Panc1 (cell line): Measurements from ENCODE around the gene PRDM12. TPM values are rescaled to one million over a fixed set of nuclear protein-coding genes. Genes with fewer than 3 reads are reported as not detected.

ENCODE experiments used
- ATAC-seq: fragments of 200-7000 bp; cut with Tn5 transposase; 2 replicates; pipeline ENCODE4 v1.9.1; 2020; ENCODE audit warnings: mild to moderate bottlenecking, moderate library complexity
- BruUV-seq: library from RNA; stranded (reverse); fragments of 400-500 nt; replicated peaks from 2 replicates; lab custom pipeline; 2021; lab: Mats Ljungman, UMichigan
- CTCF ChIA-PET: fragments of 300-600 bp; sonication (Branson Sonifier 250); formaldehyde crosslinking; loops from one replicate; lab custom pipeline; 2022; ENCODE audit warnings: antibody characterized with exemption; lab: Charles Lee
- POLR2A ChIA-PET: fragments of 300-600 bp; sonication (Branson Sonifier 250); formaldehyde crosslinking; loops from one replicate; lab custom pipeline; 2022; ENCODE audit warnings: antibody characterized with exemption; lab: Charles Lee
- DNase-seq: peaks from one replicate; pipeline ENCODE4 v3.0.0-alpha.2; 2010; ENCODE audit warnings: low read depth, low spot score
- H3K27ac ChIP-seq: 2 replicates; pipeline ENCODE4 v1.5.1; 2011; ENCODE audit warnings: mild to moderate bottlenecking, low read length, inconsistent platforms
- H3K27me3 ChIP-seq: fragments of 200-500 bp; sonication (Bioruptor generic); 2 replicates; pipeline ENCODE4 v1.6.0; 2014; ENCODE audit warnings: low read length, inconsistent platforms; ENCODE audit not compliant: control insufficient read depth, insufficient read depth
- H3K36me3 ChIP-seq: fragments of 200-500 bp; sonication (Bioruptor generic); 2 replicates; pipeline ENCODE4 v1.5.1; 2014; ENCODE audit warnings: inconsistent platforms, mild to moderate bottlenecking, low read length, moderate library complexity; ENCODE audit not compliant: control insufficient read depth, insufficient read depth
- H3K4me1 ChIP-seq: 2 replicates; pipeline ENCODE4 v1.5.1; 2011; ENCODE audit warnings: inconsistent platforms, mild to moderate bottlenecking, low read length, moderate library complexity; ENCODE audit not compliant: control insufficient read depth, insufficient read depth
- H3K4me3 ChIP-seq, 2 experiments: 2 replicates each; pipeline ENCODE4 v1.5.1; 2011 to 2012; ENCODE audit warnings: low read depth in 2 of 2, low read length in 2 of 2, mild to moderate bottlenecking in 2 of 2, inconsistent platforms in 1 of 2, moderate library complexity in 1 of 2
- H3K9me3 ChIP-seq: fragments of 200-500 bp; sonication (Bioruptor generic); 2 replicates; pipeline ENCODE4 v1.5.1; 2014; ENCODE audit warnings: low read depth, mild to moderate bottlenecking, inconsistent platforms, low read length, moderate library complexity; ENCODE audit not compliant: control insufficient read depth, insufficient read depth
- POLR2AphosphoS5 ChIP-seq: IDR thresholded peaks from 2 replicates; pipeline ENCODE4 v1.6.1; 2012; ENCODE audit warnings: mild to moderate bottlenecking, low read depth, low read length, moderate library complexity
- SIN3A ChIP-seq: IDR thresholded peaks from 2 replicates; pipeline ENCODE4 v1.6.1; 2012; ENCODE audit warnings: low read depth, mild to moderate bottlenecking, low read length, moderate library complexity, borderline replicate concordance; ENCODE audit not compliant: insufficient read depth
- TCF7L2 ChIP-seq: IDR thresholded peaks from 2 replicates; pipeline ENCODE4 v1.6.1; 2011; ENCODE audit warnings: mild to moderate bottlenecking, low read depth, low read length, inconsistent platforms
- in situ Hi-C: cut with HindIII; loops from 2 replicates; pipeline ENCODE4 v1.10.0; 2016; ENCODE audit warnings: low sequenced_read_pairs, low pct_unique_long_range_greater_than_20kb
- intact Hi-C: fragments of 100-400 bp; cut with micrococcal nuclease; formaldehyde crosslinking; loops from one replicate; pipeline ENCODE4 v1.10.0; 2022; ENCODE audit not compliant: unreplicated experiment
- total RNA-seq: library from RNA; stranded (reverse); gene quantifications from one replicate; pipeline ENCODE4 v1.2.1, GENCODE V29; 2021; ENCODE audit not compliant: unreplicated experiment
- TF ChIP-seq, protein P1 (sequence below): fragments of 450-650 bp; IDR thresholded peaks from 2 replicates; pipeline ENCODE4 v1.5.1; 2017; ENCODE audit warnings: mild to moderate bottlenecking
- TF ChIP-seq, protein P2 (sequence below), 2 experiments: IDR thresholded peaks; 2 replicates each; pipeline ENCODE4 v1.6.1; 2011 to 2012; ENCODE audit warnings: low read depth in 2 of 2, control low read depth in 1 of 2, low read length in 1 of 2, mild to moderate bottlenecking in 1 of 2, moderate library complexity in 1 of 2; ENCODE audit not compliant: insufficient read depth in 1 of 2

PRDM12 gene
- total RNA-seq, 1 experiment from 2014 or later = 0.08 TPM

DNA sequence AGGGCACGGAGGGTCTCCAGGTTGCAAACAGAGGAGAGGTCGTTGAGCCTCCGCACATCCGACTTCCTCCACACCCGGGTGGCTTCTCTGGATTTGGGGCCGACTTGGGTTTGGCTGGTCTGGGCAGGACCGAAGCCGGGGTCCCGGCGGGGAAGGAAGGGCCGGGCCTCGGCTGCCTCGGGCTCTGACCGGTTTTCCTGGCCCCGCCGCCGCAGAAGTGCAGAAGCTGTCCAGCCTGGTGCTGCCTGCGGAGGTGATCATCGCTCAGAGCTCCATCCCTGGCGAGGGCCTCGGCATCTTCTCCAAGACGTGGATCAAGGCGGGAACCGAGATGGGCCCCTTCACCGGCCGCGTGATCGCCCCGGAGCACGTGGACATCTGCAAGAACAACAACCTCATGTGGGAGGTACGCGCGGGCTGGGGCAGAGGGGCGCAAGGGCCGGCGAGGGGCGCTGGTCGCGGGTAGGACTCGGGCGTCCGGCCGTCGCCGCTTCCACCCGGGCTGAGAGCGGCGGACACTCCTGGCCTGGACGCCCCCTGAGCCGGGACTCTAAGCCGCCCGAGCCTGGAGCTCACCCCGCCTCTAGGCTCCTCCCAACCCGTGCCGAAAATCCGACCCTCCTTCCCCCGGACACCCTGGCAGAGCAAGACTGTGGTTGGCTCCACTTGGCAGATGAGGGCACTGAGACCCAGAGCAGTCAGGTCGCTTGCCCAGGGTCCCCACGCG is 2.2 kb downstream of the PRDM12 start:
- ATAC-seq (no peak), DNase-seq (no peak)
- in situ Hi-C loops = no loop called here
- H3K27me3 ChIP-seq = peaks cover 2% of the 10 kb centered on the region; the same call in 1 of the 2 replicates
- TF ChIP-seq TCF7L2 (no peak), SIN3A (no peak), POLR2AphosphoS5 (no peak)
- TF ChIP-seq, protein P1, sequence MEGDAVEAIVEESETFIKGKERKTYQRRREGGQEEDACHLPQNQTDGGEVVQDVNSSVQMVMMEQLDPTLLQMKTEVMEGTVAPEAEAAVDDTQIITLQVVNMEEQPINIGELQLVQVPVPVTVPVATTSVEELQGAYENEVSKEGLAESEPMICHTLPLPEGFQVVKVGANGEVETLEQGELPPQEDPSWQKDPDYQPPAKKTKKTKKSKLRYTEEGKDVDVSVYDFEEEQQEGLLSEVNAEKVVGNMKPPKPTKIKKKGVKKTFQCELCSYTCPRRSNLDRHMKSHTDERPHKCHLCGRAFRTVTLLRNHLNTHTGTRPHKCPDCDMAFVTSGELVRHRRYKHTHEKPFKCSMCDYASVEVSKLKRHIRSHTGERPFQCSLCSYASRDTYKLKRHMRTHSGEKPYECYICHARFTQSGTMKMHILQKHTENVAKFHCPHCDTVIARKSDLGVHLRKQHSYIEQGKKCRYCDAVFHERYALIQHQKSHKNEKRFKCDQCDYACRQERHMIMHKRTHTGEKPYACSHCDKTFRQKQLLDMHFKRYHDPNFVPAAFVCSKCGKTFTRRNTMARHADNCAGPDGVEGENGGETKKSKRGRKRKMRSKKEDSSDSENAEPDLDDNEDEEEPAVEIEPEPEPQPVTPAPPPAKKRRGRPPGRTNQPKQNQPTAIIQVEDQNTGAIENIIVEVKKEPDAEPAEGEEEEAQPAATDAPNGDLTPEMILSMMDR = no peak
- TF ChIP-seq, protein P2, sequence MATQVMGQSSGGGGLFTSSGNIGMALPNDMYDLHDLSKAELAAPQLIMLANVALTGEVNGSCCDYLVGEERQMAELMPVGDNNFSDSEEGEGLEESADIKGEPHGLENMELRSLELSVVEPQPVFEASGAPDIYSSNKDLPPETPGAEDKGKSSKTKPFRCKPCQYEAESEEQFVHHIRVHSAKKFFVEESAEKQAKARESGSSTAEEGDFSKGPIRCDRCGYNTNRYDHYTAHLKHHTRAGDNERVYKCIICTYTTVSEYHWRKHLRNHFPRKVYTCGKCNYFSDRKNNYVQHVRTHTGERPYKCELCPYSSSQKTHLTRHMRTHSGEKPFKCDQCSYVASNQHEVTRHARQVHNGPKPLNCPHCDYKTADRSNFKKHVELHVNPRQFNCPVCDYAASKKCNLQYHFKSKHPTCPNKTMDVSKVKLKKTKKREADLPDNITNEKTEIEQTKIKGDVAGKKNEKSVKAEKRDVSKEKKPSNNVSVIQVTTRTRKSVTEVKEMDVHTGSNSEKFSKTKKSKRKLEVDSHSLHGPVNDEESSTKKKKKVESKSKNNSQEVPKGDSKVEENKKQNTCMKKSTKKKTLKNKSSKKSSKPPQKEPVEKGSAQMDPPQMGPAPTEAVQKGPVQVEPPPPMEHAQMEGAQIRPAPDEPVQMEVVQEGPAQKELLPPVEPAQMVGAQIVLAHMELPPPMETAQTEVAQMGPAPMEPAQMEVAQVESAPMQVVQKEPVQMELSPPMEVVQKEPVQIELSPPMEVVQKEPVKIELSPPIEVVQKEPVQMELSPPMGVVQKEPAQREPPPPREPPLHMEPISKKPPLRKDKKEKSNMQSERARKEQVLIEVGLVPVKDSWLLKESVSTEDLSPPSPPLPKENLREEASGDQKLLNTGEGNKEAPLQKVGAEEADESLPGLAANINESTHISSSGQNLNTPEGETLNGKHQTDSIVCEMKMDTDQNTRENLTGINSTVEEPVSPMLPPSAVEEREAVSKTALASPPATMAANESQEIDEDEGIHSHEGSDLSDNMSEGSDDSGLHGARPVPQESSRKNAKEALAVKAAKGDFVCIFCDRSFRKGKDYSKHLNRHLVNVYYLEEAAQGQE (IDR thresholded peaks at IDR 0.05; ENCODE audit: insufficient read depth in 1 of 2, low read depth in 2 of 2, low read length in 1 of 2) = no peak
- no peaks in the 10 kb centered on the region for H3K36me3 ChIP-seq
- ChIA-PET CTCF (interaction anchor here (0.6 kb wide), 1 partner anchor 430 kb away, joined by 6 read pairs; no protein-coding TSS in a partner anchor), POLR2A (interaction anchor here (0.7 kb wide), 1 partner anchor 25 kb away, joined by 13 read pairs; no protein-coding TSS in a partner anchor)
- no peaks in the 10 kb centered on the region for H3K4me1 ChIP-seq
- H3K27ac ChIP-seq = no peak overlapping the region
- H3K9me3 ChIP-seq = no peaks in the 10 kb centered on the region
- intact Hi-C loops = no loop called here
- H3K4me3 ChIP-seq = no peak overlapping the region
- no TSS peak for BruUV-seq

DNA sequence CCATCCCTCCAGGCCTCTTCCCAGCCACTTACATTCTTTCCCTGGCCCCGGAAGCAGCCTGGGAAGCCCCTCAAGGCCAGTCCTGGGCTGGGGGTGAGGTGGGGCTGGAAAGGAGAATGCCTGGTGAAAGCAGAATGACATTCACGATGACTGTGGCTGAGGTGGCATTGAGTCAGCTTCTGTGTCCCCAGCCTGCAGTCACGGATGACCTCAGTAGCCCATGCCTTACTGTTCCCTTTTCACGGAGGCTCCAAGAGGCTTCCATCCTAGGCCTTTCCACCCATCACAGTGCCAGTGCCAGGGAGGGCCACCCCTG is 2.7 kb downstream of the PRDM12 start:
- DNase-seq = no peak
- Histone ChIP-seq H3K4me1 (no peaks in the 10 kb centered on the region), H3K4me3 (no peak overlapping the region), H3K27me3 (peaks cover 2% of the 10 kb centered on the region; the same call in 1 of the 2 replicates), H3K9me3 (no peaks in the 10 kb centered on the region), H3K27ac (no peak overlapping the region), H3K36me3 (no peaks in the 10 kb centered on the region)
- TF ChIP-seq, protein P2 (IDR thresholded peaks at IDR 0.05; ENCODE audit: insufficient read depth in 1 of 2, low read depth in 2 of 2, low read length in 1 of 2) = no peak
- TF ChIP-seq POLR2AphosphoS5 (no peak), TCF7L2 (no peak), SIN3A (no peak)
- TF ChIP-seq, protein P1 = no peak
- POLR2A ChIA-PET = interaction anchor here (0.7 kb wide), 1 partner anchor 25 kb away, joined by 13 read pairs; no protein-coding TSS in a partner anchor
- no peak for ATAC-seq
- CTCF ChIA-PET = no interaction called here
- BruUV-seq = no TSS peak
- in situ Hi-C loops = no loop called here
- intact Hi-C loops = no loop called here
